ENCODE measurements around the gene SYNJ2. TPM values are rescaled to one million over a fixed set of nuclear protein-coding genes. Genes with fewer than 3 reads are reported as not detected.

SYNJ2 gene
- total RNA-seq, 2 experiments from 2014 or later: 42.4 to 42.7 TPM

DNA sequence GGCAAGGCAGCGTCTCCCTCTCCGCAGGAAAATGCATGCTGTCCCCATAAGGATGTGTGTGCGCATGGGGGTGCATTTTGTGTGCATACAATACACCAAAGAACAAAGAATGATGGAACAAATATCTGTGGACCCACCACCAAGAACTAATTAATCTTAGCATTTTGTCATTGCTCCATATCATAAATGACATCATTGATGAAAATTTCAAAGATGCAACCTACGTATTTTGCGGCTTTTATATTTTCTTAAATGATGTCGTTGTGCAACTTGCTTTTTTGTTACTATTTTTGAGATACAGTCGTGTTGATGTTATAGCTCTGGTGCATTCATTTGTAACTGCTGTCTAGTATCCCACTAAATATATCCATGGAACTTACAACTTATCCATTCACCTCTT is 96.7 kb downstream of the SYNJ2 start:
- DNase-seq: no peak
- Mint-ChIP-seq H3K4me1 (ENCODE audit: low read depth) (no peaks in the 10 kb centered on the region), H3K27ac (no peak overlapping the region), H3K4me3 (no peak overlapping the region), H3K9me3 (no peaks in the 10 kb centered on the region), H3K36me3 (ENCODE audit: low read depth) (peaks cover 39% of the 10 kb centered on the region), H3K27me3 (ENCODE audit: low read depth) (no peaks in the 10 kb centered on the region)
- intact Hi-C loops (cut with micrococcal nuclease): no loop called here
- CTCF ChIA-PET: no interaction called here

DNA sequence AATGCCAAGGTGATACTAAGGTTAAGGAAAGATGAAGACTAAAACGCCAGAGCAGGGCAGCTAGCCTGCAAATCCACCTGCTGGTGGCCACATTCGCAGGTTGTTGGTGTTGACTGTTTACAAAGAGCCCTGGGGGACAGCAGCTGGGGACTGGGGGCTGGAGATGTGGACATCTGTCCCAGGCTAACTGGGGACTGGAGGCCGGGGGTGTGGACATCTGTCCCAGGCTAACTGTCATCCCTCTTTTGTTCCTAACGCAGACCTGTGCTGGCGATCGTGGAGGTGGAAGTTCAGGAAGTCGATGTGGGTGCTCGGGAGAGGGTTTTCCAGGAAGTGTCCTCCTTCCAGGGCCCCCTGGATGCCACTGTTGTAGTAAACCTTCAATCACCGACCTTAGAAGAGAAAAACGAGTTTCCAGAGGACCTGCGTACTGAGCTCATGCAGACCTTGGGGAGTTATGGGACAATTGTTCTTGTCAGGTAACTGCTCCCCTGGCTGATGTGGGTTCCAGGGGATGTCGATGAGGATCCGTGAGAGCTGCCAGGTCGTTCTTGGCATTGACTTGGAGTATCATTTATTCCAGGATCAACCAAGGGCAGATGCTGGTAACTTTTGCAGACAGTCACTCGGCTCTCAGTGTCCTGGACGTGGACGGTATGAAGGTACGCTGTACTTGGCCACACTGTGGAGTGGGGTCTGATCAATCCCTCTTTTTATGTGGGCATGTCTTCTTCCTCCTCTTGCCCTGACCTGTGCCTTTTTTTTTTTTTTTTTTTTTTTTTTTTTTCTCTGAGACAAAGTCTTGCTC is 99.4 kb downstream of the SYNJ2 start:
- intact Hi-C loops (cut with micrococcal nuclease): no loop called here
- no peak for DNase-seq
- Mint-ChIP-seq H3K27ac (no peak overlapping the region), H3K4me1 (ENCODE audit: low read depth) (no peaks in the 10 kb centered on the region), H3K36me3 (ENCODE audit: low read depth) (peaks cover 41% of the 10 kb centered on the region), H3K4me3 (no peak overlapping the region), H3K27me3 (ENCODE audit: low read depth) (no peaks in the 10 kb centered on the region), H3K9me3 (no peaks in the 10 kb centered on the region)
- CTCF ChIA-PET: interaction anchor here (1.2 kb wide), 1 partner anchor 8 kb away, joined by 4 read pairs; no protein-coding TSS in a partner anchor

DNA sequence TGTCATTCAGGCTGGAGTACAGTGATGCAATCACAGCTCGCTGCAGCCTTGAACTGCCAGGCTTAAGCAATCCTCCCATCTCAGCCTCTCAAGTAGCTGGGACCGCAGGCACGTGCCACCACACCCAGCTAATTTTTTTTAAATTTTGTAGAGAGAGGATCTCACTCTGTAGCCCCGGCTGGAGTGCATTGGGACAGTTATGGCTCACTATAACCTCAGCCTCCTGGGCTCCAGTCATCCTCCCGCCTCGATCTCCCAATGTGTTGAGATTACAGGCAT is 99.9 kb downstream of the SYNJ2 start:
- intact Hi-C loops (cut with micrococcal nuclease): no loop called here
- DNase-seq: no peak
- Mint-ChIP-seq H3K4me1 (ENCODE audit: low read depth) (no peaks in the 10 kb centered on the region), H3K9me3 (no peaks in the 10 kb centered on the region), H3K4me3 (no peak overlapping the region), H3K36me3 (ENCODE audit: low read depth) (peaks cover 38% of the 10 kb centered on the region), H3K27ac (no peak overlapping the region), H3K27me3 (ENCODE audit: low read depth) (no peaks in the 10 kb centered on the region)
- CTCF ChIA-PET: interaction anchor here (1.2 kb wide), 1 partner anchor 9 kb away, joined by 4 read pairs; no protein-coding TSS in a partner anchor

DNA sequence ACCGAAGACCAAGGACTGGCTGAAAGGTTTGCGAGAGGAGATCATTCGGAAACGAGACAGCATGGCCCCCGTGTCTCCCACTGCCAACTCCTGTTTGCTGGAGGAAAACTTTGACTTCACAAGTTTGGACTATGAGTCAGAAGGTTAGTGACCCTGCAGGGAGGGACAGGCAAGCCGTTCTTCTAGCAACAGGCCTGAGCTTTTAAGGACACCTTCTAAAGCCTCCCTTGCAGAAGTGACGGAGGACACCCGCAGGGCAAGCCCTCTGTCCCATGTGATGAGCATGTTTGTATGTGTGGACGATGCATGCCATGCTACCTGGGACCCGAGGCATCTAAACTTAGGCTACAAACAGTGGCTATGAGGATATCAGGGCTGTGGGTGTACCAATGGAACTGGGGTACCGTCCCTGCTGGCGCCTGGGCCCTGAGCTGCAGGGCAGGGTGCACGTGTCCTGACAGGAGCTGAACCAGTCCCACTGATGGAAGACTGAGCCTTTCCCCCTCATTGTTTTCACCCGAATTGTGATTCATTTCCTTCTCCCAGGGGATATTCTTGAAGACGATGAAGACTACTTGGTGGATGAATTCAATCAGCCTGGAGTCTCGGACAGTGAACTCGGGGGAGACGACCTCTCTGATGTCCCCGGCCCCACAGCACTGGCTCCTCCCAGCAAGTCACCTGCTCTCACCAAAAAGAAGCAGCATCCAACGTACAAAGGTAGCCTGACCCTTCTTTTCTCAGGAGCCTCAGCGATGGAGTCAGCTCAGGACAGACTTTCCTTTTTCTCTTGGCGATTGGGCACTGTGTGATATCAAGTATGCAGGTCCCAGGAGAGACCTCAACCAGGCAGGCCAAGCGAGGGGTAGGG is 102.0 kb downstream of the SYNJ2 start:
- intact Hi-C loops (cut with micrococcal nuclease): no loop called here
- H3K27ac Mint-ChIP-seq: no peak overlapping the region

DNA sequence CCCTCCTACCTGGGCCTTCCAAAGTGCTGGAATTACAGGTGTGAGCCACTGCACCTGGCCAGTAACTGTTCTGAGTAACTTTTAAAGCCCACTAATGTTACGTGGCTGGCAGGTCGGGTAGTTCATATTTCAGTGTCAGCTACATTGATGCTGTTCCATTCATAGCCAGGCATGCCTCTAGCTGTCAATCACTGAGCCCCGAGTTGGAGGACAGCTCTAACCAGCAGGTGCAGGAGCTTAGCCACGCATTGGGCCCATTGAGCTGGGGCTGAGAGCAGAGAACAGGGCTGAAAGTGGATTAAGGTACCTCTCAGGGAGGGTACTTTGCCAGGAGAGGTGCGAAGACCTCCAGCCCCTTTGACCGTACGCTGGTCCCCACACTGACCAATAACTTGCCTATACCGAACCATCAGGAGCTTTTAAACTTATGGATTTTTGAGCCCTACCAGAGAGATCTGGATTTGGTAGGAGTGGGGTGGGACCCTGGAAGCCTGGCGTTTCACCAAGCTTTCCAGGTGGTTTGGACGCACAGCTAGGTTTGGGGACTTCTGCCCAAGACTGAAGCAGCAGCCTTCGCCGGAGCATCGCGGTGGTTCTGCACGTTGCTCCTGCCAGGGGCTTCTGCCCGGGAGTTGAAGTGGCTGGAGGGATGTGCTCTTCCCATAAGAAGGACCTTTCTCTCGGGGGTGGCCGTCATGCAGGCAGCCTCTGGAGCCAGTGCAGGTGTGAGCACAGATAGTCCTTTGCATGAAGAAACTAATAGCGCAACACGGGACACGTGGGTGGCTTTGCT is 103.8 kb downstream of the SYNJ2 start:
- no peak overlapping the region for H3K4me3 Mint-ChIP-seq
- intact Hi-C loops (cut with micrococcal nuclease): no loop called here
- no peaks in the 10 kb centered on the region for H3K4me1 Mint-ChIP-seq (ENCODE audit: low read depth)
- H3K27ac Mint-ChIP-seq: no peak overlapping the region
- peaks cover 51% of the 10 kb centered on the region for H3K36me3 Mint-ChIP-seq (ENCODE audit: low read depth)
- CTCF ChIA-PET: interaction anchor here (1.0 to 1.6 kb wide), 2 partner anchors 9 to 59 kb away, joined by 3 to 6 read pairs; no protein-coding TSS in a partner anchor
- no peaks in the 10 kb centered on the region for H3K27me3 Mint-ChIP-seq (ENCODE audit: low read depth)
- DNase-seq: no peak
- no peaks in the 10 kb centered on the region for H3K9me3 Mint-ChIP-seq

More for the DNA sequence above, 102.0 kb downstream of the SYNJ2 start:
- no peaks in the 10 kb centered on the region for H3K27me3 Mint-ChIP-seq (ENCODE audit: low read depth)
- CTCF ChIA-PET: interaction anchor here (1.2 kb wide), 1 partner anchor 13 kb away, joined by 6 read pairs; no protein-coding TSS in a partner anchor
- no peaks in the 10 kb centered on the region for H3K4me1 Mint-ChIP-seq (ENCODE audit: low read depth)
- DNase-seq: no peak
- H3K36me3 Mint-ChIP-seq (ENCODE audit: low read depth): peaks cover 43% of the 10 kb centered on the region
- no peaks in the 10 kb centered on the region for H3K9me3 Mint-ChIP-seq
- no peak overlapping the region for H3K4me3 Mint-ChIP-seq

DNA sequence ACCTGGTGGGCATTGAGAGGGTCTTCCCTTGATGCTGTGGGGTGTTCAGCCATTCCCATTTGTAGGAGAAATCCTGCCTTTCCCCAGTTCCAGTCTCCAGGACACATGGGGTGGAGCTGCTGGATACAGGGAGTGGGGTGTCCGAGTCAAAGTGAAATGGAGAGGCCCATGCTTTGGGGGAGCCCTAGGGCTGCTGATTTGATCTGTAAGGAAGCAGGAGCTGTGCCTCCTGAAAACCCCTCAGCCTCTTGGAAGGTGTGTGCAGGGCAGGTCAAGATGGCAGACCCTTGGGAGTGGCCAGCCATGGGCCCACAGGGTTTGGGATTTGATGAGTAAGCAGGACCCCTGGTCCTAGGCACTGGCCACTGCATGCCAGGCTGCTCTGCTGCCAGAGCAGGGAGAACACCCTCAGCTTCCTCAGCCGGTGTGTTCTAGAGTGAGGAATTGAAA is 104.4 kb downstream of the SYNJ2 start:
- no peak overlapping the region for H3K4me3 Mint-ChIP-seq
- CTCF ChIA-PET: interaction anchor here (1.0 to 1.6 kb wide), 2 partner anchors 9 to 60 kb away, joined by 3 to 6 read pairs; no protein-coding TSS in a partner anchor
- H3K27me3 Mint-ChIP-seq (ENCODE audit: low read depth): no peaks in the 10 kb centered on the region
- no peaks in the 10 kb centered on the region for H3K9me3 Mint-ChIP-seq
- no peak overlapping the region for H3K27ac Mint-ChIP-seq
- no peak for DNase-seq
- no peaks in the 10 kb centered on the region for H3K4me1 Mint-ChIP-seq (ENCODE audit: low read depth)
- peaks cover 46% of the 10 kb centered on the region for H3K36me3 Mint-ChIP-seq (ENCODE audit: low read depth)
- intact Hi-C loops (cut with micrococcal nuclease): no loop called here

DNA sequence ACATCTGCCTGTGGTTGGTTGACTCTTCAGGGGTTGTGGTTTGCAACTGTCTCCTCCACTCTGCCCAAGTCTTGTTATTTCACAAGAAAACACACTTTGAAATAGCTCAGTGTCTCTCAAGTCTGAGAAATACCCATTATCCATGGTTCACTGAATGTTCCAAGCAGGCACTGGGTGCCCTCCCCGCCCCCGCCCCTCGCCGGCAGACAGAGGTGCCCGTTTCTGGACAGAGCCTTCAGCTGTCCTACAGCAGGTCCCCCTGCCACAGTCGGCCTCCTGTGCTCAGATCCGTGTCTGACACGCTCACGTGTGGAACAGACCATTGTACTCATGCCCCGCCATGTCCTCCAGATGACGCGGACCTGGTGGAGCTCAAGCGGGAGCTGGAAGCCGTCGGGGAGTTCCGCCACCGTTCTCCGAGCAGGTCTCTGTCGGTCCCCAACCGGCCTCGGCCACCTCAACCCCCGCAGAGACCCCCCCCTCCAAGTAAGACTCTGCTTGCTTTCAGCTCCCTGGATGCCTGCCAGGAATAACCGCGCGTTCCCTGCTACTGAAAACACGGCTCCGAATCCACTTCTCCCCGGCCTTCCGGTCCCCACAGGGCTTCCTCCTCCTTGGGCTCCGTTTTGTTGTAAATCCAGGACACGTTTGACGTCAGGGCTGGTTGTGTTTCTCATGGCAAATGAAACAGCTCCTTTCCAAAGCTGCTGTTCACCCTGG is 105.0 kb downstream of the SYNJ2 start:
- H3K9me3 Mint-ChIP-seq: no peaks in the 10 kb centered on the region
- intact Hi-C loops (cut with micrococcal nuclease): no loop called here
- no peak overlapping the region for H3K27ac Mint-ChIP-seq
- CTCF ChIA-PET: interaction anchor here (0.7 to 1.6 kb wide), 3 partner anchors 15 to 430 kb away, joined by 3 to 6 read pairs (median 3); no protein-coding TSS in a partner anchor
- H3K36me3 Mint-ChIP-seq (ENCODE audit: low read depth): peaks cover 43% of the 10 kb centered on the region
- no peaks in the 10 kb centered on the region for H3K27me3 Mint-ChIP-seq (ENCODE audit: low read depth)
- no peak for DNase-seq
- no peaks in the 10 kb centered on the region for H3K4me1 Mint-ChIP-seq (ENCODE audit: low read depth)
- H3K4me3 Mint-ChIP-seq: no peak overlapping the region

DNA sequence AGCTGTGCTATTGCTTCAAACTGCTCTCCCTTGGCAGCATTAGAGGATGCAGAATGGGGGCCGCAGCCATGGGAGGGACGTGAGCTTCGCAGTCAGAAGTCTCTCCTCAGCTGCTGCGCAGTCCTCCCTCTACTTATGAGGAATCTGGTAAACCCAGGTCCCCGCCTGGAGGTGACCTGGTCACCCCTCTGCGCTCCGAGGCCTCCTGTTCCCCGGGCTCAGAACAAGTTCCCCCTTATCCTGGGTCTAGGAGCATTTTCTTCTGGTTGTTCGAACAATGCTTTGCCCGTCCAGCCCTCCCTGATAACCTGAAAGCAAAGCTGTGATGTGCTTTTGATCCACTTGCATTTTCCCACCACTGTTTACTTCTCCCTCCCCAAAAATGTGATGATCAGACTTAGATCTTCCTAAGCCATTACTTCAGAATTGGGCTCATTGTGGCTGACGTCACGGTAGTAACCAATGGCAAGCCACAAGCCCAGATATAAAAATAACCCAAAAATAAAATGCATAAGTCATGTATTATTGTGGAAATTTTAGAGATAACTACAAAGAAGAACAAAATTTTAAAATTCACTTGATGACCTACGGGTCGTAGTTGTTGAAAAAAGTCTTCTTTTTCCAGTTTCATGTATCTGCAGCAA is 105.7 kb downstream of the SYNJ2 start:
- DNase-seq: no peak
- H3K36me3 Mint-ChIP-seq (ENCODE audit: low read depth): peaks cover 46% of the 10 kb centered on the region
- no peaks in the 10 kb centered on the region for H3K4me1 Mint-ChIP-seq (ENCODE audit: low read depth)
- H3K27ac Mint-ChIP-seq: no peak overlapping the region
- CTCF ChIA-PET: interaction anchor here (0.7 kb wide), 2 partner anchors 15 to 430 kb away, joined by 3 read pairs; no protein-coding TSS in a partner anchor
- no peaks in the 10 kb centered on the region for H3K27me3 Mint-ChIP-seq (ENCODE audit: low read depth)
- intact Hi-C loops (cut with micrococcal nuclease): no loop called here
- H3K9me3 Mint-ChIP-seq: no peaks in the 10 kb centered on the region
- no peak overlapping the region for H3K4me3 Mint-ChIP-seq

DNA sequence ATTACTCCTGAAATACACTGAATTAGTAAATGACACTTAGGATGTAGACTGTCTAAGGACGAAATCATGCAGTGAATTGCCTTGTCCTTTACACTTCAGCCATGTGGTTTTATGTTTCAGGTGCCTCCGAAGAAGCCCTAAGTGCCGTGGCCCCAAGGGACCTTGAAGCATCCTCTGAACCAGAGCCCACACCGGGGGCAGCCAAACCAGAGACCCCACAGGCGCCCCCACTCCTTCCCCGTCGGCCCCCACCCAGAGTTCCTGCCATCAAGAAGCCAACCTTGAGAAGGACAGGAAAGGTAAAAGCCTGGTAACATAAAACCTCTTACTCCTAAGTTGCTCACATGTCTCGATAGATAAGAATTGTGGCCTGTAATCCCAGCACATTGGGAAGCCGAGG is 111.1 kb downstream of the SYNJ2 start:
- Mint-ChIP-seq H3K4me1 (ENCODE audit: low read depth) (no peaks in the 10 kb centered on the region), H3K36me3 (ENCODE audit: low read depth) (peaks cover 52% of the 10 kb centered on the region), H3K4me3 (no peak overlapping the region), H3K27ac (no peak overlapping the region), H3K27me3 (ENCODE audit: low read depth) (no peaks in the 10 kb centered on the region), H3K9me3 (no peaks in the 10 kb centered on the region)
- no peak for DNase-seq
- intact Hi-C loops (cut with micrococcal nuclease): no loop called here
- CTCF ChIA-PET: no interaction called here

DNA sequence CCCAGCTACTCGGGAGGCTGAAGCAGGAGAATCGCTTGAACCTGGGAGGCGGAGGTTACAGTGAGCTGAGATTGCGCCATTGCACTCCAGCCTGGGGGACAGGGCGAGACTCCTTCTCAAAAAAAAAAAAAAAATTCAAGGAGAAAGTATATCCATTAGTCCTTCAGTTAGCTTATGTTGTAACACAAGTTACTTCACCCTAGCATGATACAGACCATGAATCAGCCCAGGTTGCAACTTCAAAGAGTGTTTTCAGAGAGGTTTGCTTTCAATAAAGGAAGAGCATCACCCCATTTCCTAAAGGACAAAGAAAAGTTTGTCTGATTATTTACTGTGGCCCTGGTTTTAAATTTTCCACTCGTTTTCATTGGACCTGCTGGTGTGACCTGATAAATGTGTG is 113.4 kb downstream of the SYNJ2 start:
- Mint-ChIP-seq H3K4me1 (ENCODE audit: low read depth) (no peaks in the 10 kb centered on the region), H3K4me3 (no peak overlapping the region), H3K36me3 (ENCODE audit: low read depth) (peaks cover 40% of the 10 kb centered on the region), H3K27ac (no peak overlapping the region), H3K27me3 (ENCODE audit: low read depth) (no peaks in the 10 kb centered on the region), H3K9me3 (no peaks in the 10 kb centered on the region)
- intact Hi-C loops (cut with micrococcal nuclease): no loop called here
- CTCF ChIA-PET: interaction anchor here (0.7 kb wide), 1 partner anchor 10 kb away, joined by 3 read pairs; no protein-coding TSS in a partner anchor
- DNase-seq: no peak

DNA sequence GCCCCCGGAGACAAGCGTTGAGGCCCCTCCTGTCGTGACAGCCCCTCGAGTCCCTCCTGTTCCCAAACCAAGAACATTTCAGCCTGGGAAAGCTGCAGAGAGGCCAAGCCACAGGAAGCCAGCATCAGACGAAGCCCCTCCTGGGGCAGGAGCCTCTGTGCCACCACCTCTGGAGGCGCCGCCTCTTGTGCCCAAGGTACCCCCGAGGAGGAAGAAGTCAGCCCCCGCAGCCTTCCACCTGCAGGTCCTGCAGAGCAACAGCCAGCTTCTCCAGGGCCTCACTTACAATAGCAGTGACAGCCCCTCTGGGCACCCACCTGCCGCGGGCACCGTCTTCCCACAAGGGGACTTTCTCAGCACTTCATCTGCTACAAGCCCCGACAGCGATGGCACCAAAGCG is 114.0 kb downstream of the SYNJ2 start:
- no peaks in the 10 kb centered on the region for H3K9me3 Mint-ChIP-seq
- no peak for DNase-seq
- CTCF ChIA-PET: no interaction called here
- intact Hi-C loops (cut with micrococcal nuclease): no loop called here
- H3K4me3 Mint-ChIP-seq: no peak overlapping the region
- H3K4me1 Mint-ChIP-seq (ENCODE audit: low read depth): no peaks in the 10 kb centered on the region
- H3K36me3 Mint-ChIP-seq (ENCODE audit: low read depth): peaks cover 36% of the 10 kb centered on the region
- H3K27me3 Mint-ChIP-seq (ENCODE audit: low read depth): no peaks in the 10 kb centered on the region
- H3K27ac Mint-ChIP-seq: no peak overlapping the region

Data from activated naive CD4-positive, alpha-beta T cell treated with anti-CD3 and anti-CD28 coated beads for 36 hours (primary cell).